Panc1 (cell line): ENCODE results near the gene CEP170B. TPM values are rescaled to one million over a fixed set of nuclear protein-coding genes. Genes with fewer than 3 reads are reported as not detected.

ENCODE experiments used
- ATAC-seq: fragments of 200-7000 bp; cut with Tn5 transposase; 2 replicates; pipeline ENCODE4 v1.9.1; 2020; ENCODE audit warnings: mild to moderate bottlenecking, moderate library complexity
- BruUV-seq: library from RNA; stranded (reverse); fragments of 400-500 nt; replicated peaks from 2 replicates; lab custom pipeline; 2021; lab: Mats Ljungman, UMichigan
- CTCF ChIA-PET: fragments of 300-600 bp; sonication (Branson Sonifier 250); formaldehyde crosslinking; loops from one replicate; lab custom pipeline; 2022; ENCODE audit warnings: antibody characterized with exemption; lab: Charles Lee
- POLR2A ChIA-PET: fragments of 300-600 bp; sonication (Branson Sonifier 250); formaldehyde crosslinking; loops from one replicate; lab custom pipeline; 2022; ENCODE audit warnings: antibody characterized with exemption; lab: Charles Lee
- DNase-seq: peaks from one replicate; pipeline ENCODE4 v3.0.0-alpha.2; 2010; ENCODE audit warnings: low read depth, low spot score
- H3K27ac ChIP-seq: 2 replicates; pipeline ENCODE4 v1.5.1; 2011; ENCODE audit warnings: mild to moderate bottlenecking, low read length, inconsistent platforms
- H3K27me3 ChIP-seq: fragments of 200-500 bp; sonication (Bioruptor generic); 2 replicates; pipeline ENCODE4 v1.6.0; 2014; ENCODE audit warnings: low read length, inconsistent platforms; ENCODE audit not compliant: control insufficient read depth, insufficient read depth
- H3K36me3 ChIP-seq: fragments of 200-500 bp; sonication (Bioruptor generic); 2 replicates; pipeline ENCODE4 v1.5.1; 2014; ENCODE audit warnings: inconsistent platforms, mild to moderate bottlenecking, low read length, moderate library complexity; ENCODE audit not compliant: control insufficient read depth, insufficient read depth
- H3K4me1 ChIP-seq: 2 replicates; pipeline ENCODE4 v1.5.1; 2011; ENCODE audit warnings: inconsistent platforms, mild to moderate bottlenecking, low read length, moderate library complexity; ENCODE audit not compliant: control insufficient read depth, insufficient read depth
- H3K4me3 ChIP-seq, 2 experiments: 2 replicates each; pipeline ENCODE4 v1.5.1; 2011 to 2012; ENCODE audit warnings: low read depth in 2 of 2, low read length in 2 of 2, mild to moderate bottlenecking in 2 of 2, inconsistent platforms in 1 of 2, moderate library complexity in 1 of 2
- H3K9me3 ChIP-seq: fragments of 200-500 bp; sonication (Bioruptor generic); 2 replicates; pipeline ENCODE4 v1.5.1; 2014; ENCODE audit warnings: low read depth, mild to moderate bottlenecking, inconsistent platforms, low read length, moderate library complexity; ENCODE audit not compliant: control insufficient read depth, insufficient read depth
- CTCF ChIP-seq: fragments of 450-650 bp; IDR thresholded peaks from 2 replicates; pipeline ENCODE4 v1.5.1; 2017; ENCODE audit warnings: mild to moderate bottlenecking
- POLR2AphosphoS5 ChIP-seq: IDR thresholded peaks from 2 replicates; pipeline ENCODE4 v1.6.1; 2012; ENCODE audit warnings: mild to moderate bottlenecking, low read depth, low read length, moderate library complexity
- REST ChIP-seq, 2 experiments: IDR thresholded peaks; 2 replicates each; pipeline ENCODE4 v1.6.1; 2011 to 2012; ENCODE audit warnings: low read depth in 2 of 2, control low read depth in 1 of 2, low read length in 1 of 2, mild to moderate bottlenecking in 1 of 2, moderate library complexity in 1 of 2; ENCODE audit not compliant: insufficient read depth in 1 of 2
- SIN3A ChIP-seq: IDR thresholded peaks from 2 replicates; pipeline ENCODE4 v1.6.1; 2012; ENCODE audit warnings: low read depth, mild to moderate bottlenecking, low read length, moderate library complexity, borderline replicate concordance; ENCODE audit not compliant: insufficient read depth
- TCF7L2 ChIP-seq: IDR thresholded peaks from 2 replicates; pipeline ENCODE4 v1.6.1; 2011; ENCODE audit warnings: mild to moderate bottlenecking, low read depth, low read length, inconsistent platforms
- in situ Hi-C: cut with HindIII; loops from 2 replicates; pipeline ENCODE4 v1.10.0; 2016; ENCODE audit warnings: low sequenced_read_pairs, low pct_unique_long_range_greater_than_20kb
- intact Hi-C: fragments of 100-400 bp; cut with micrococcal nuclease; formaldehyde crosslinking; loops from one replicate; pipeline ENCODE4 v1.10.0; 2022; ENCODE audit not compliant: unreplicated experiment
- total RNA-seq: library from RNA; stranded (reverse); gene quantifications from one replicate; pipeline ENCODE4 v1.2.1, GENCODE V29; 2021; ENCODE audit not compliant: unreplicated experiment

CEP170B gene
- total RNA-seq, 1 experiment from 2014 or later = 17.8 TPM

- H3K27ac ChIP-seq = no peak overlapping the region
- no peaks in the 10 kb centered on the region for H3K36me3 ChIP-seq
- ATAC-seq (no peak), DNase-seq (no peak)
- peaks cover 15% of the 10 kb centered on the region for H3K4me1 ChIP-seq
- intact Hi-C loops (no loop called here), in situ Hi-C loops (no loop called here)
- no peaks in the 10 kb centered on the region for H3K9me3 ChIP-seq
- BruUV-seq = no TSS peak
- no peak for TF ChIP-seq SIN3A
- no peak for TF ChIP-seq CTCF
- no peak for TF ChIP-seq POLR2AphosphoS5
- TF ChIP-seq TCF7L2 = no peak
- no peak for TF ChIP-seq REST (IDR thresholded peaks at IDR 0.05; ENCODE audit: insufficient read depth in 1 of 2, low read depth in 2 of 2, low read length in 1 of 2)
- POLR2A ChIA-PET = no interaction called here
- CTCF ChIA-PET = no interaction called here
- no peak overlapping the region for H3K4me3 ChIP-seq
- H3K27me3 ChIP-seq = no peaks in the 10 kb centered on the region
Measured at GRCh38 chr14:104822821-104823615, 42.0 kb upstream of the CEP170B start.

GRCh38 chr14:104824353-104824997, 40.6 kb upstream of the CEP170B start:
- intact Hi-C loops = no loop called here
- in situ Hi-C loops = no loop called here

More at GRCh38 chr14:104824353-104824997, 40.6 kb upstream of the CEP170B start:
- CTCF ChIA-PET = no interaction called here
- Histone ChIP-seq H3K4me1 (peaks cover 15% of the 10 kb centered on the region), H3K27ac (no peak overlapping the region), H3K36me3 (no peaks in the 10 kb centered on the region), H3K4me3 (no peak overlapping the region), H3K9me3 (no peaks in the 10 kb centered on the region), H3K27me3 (no peaks in the 10 kb centered on the region)
- POLR2A ChIA-PET = no interaction called here
- BruUV-seq = no TSS peak
- ATAC-seq (no peak), DNase-seq (no peak)
- no peak for TF ChIP-seq REST (IDR thresholded peaks at IDR 0.05; ENCODE audit: insufficient read depth in 1 of 2, low read depth in 2 of 2, low read length in 1 of 2)
- no peak for TF ChIP-seq TCF7L2
- no peak for TF ChIP-seq SIN3A
- TF ChIP-seq CTCF = no peak
- no peak for TF ChIP-seq POLR2AphosphoS5
